ENCODE results near the gene CX3CR1. TPM values are rescaled to one million over a fixed set of nuclear protein-coding genes. Genes with fewer than 3 reads are reported as not detected.

Gene CX3CR1
- total and polyA plus RNA-seq, 2 of the 4 experiments (the other 2 are of a cell fraction): not detected

GRCh38 chr3:39275052-39275451 lies 4.8 kb downstream of the CX3CR1 start:
- POLR2A ChIA-PET (ENCODE audit: unreplicated experiment): no interaction called here
- no peaks in the 10 kb centered on the region for H3K9me3 ChIP-seq (ENCODE audit: control insufficient read depth, insufficient read depth, low read length)
- no peaks in the 10 kb centered on the region for H3K79me1 ChIP-seq (ENCODE audit: low read depth in 1 of 2, low read length in 2 of 2)
- H3K27ac ChIP-seq (ENCODE audit: insufficient read depth, low read length): no peak overlapping the region
- H3K14ac ChIP-seq (replicated peaks; ENCODE audit: low read depth, low read length): no peak overlapping the region
- H4K5ac ChIP-seq (ENCODE audit: low read depth, low read length): no peak overlapping the region
- no peak for TF ChIP-seq CTCF (conservative IDR thresholded peaks at IDR 0.05; ENCODE audit: low read depth, low read length)
- peak; percentile 62 for TF ChIP-seq CEBPB (IDR thresholded peaks at IDR 0.05; ENCODE audit: low read depth, low read length)
- TF ChIP-seq USF2 (IDR thresholded peaks at IDR 0.05; ENCODE audit: low read depth, low read length): no peak
- no peak for TF ChIP-seq NFE2L2 (IDR thresholded peaks at IDR 0.05; ENCODE audit: low read depth, low read length)
- TF ChIP-seq RFX5 (IDR thresholded peaks at IDR 0.05; ENCODE audit: low read depth, low read length): no peak
- no peaks in the 10 kb centered on the region; the same call in 1 of the 2 replicates for H3K4me1 ChIP-seq (ENCODE audit: control insufficient read depth, insufficient read depth, low read length)
- no peak overlapping the region for H3K4ac ChIP-seq (ENCODE audit: low read depth, low read length)
- no peak overlapping the region for H2AK5ac ChIP-seq (ENCODE audit: low read depth, low read length)
- no peak overlapping the region for H3K18ac ChIP-seq (ENCODE audit: low read depth, low read length)
- no peak overlapping the region for H2BK5ac ChIP-seq (ENCODE audit: low read depth, low read length, poor library complexity, severe bottlenecking)
- dilution Hi-C loops (cut with HindIII; ENCODE audit: low sequenced_read_pairs, unreplicated experiment): no loop called here
- H3K23ac ChIP-seq (ENCODE audit: low read depth, low read length): no peak overlapping the region
- H3K27me3 ChIP-seq (ENCODE audit: control insufficient read depth, insufficient read depth, low read length): peaks cover 20% of the 10 kb centered on the region
- BruUV-seq (replicated peaks): no TSS peak
- no peak overlapping the region for H4K8ac ChIP-seq (ENCODE audit: low read depth in 2 of 2, low read length in 2 of 2)
- H2AFZ ChIP-seq (replicated peaks; ENCODE audit: low read length, poor library complexity): no peak overlapping the region
- H2BK120ac ChIP-seq (ENCODE audit: low read depth, low read length): no peak overlapping the region
- ATAC-seq (ENCODE audit: low read depth) (peak; percentile 49; the same call in 1 of the 2 replicates), DNase-seq (peak; percentile 68)
- no peaks in the 10 kb centered on the region for H4K20me1 ChIP-seq (ENCODE audit: insufficient read depth, low read length)
- no peak overlapping the region for H3K9ac ChIP-seq (ENCODE audit: low read depth, low read length)
- H2BK20ac ChIP-seq (ENCODE audit: low read depth, low read length): no peak overlapping the region
- intact Hi-C loops (cut with micrococcal nuclease): no loop called here
- H2BK15ac ChIP-seq (ENCODE audit: low read depth, low read length): no peak overlapping the region
- no CpG with 5 or more reads among the region's 3 CpGs for WGBS, 2 experiments (ENCODE audit: extremely low coverage in 2 of 2, insufficient read length in 1 of 2)
- no peak overlapping the region for H2AK9ac ChIP-seq (replicated peaks; ENCODE audit: low read depth, low read length, poor library complexity)
- CTCF ChIA-PET: interaction anchor here (2.1 kb wide), 1 partner anchor 17 kb away, joined by 5 read pairs; no protein-coding TSS in a partner anchor
- H3K4me3 ChIP-seq (ENCODE audit: insufficient read depth, low read depth, low read length): no peak overlapping the region
- H3K56ac ChIP-seq (ENCODE audit: extremely low read depth, insufficient read depth, low read length): no peak overlapping the region
- H4K91ac ChIP-seq (ENCODE audit: insufficient read depth, low read depth, low read length): no peak overlapping the region
- no peaks in the 10 kb centered on the region for H3K9me1 ChIP-seq (ENCODE audit: insufficient read depth, low read length)
- H3K36me3 ChIP-seq (ENCODE audit: control insufficient read depth, insufficient read depth, low read length): no peaks in the 10 kb centered on the region
- in situ Hi-C loops (cut with MboI; ENCODE audit: low sequenced_read_pairs): no loop called here
- H3K4me2 ChIP-seq (ENCODE audit: low read depth, low read length): no peak overlapping the region
